OCI-M1 (cell line): ENCODE data around the gene PLCG1.
"Not testable (repeated sequence)": the region's sequence is repeated elsewhere in the genome, so short reads cannot be mapped to it uniquely, and the experiment has no call there.

Experiments
- DNase-seq: peaks from one replicate; lab custom pipeline; 2025; lab: John Stamatoyannopoulos, UW

PLCG1 gene

GRCh38 chr20:41124451-41125094, 12.8 kb upstream of the PLCG1 start:
- no peak for DNase-seq

GRCh38 chr20:41125530-41126457, 11.5 kb upstream of the PLCG1 start:
- no peak for DNase-seq

GRCh38 chr20:41126719-41127118, 10.6 kb upstream of the PLCG1 start:
- no peak for DNase-seq

- not testable (repeated sequence) for DNase-seq
These were observed 9.0 kb upstream of the PLCG1 start for GRCh38 chr20:41128317-41128716.

GRCh38 chr20:41131594-41132387, 5.6 kb upstream of the PLCG1 start:
- no peak for DNase-seq

- not testable (repeated sequence) for DNase-seq
These were observed 5.0 kb upstream of the PLCG1 start for GRCh38 chr20:41132388-41132775.

GRCh38 chr20:41133709-41134361, 3.5 kb upstream of the PLCG1 start:
- no peak for DNase-seq

GRCh38 chr20:41134362-41135186, 2.8 kb upstream of the PLCG1 start:
- DNase-seq: no peak

- peak; percentile 70 for DNase-seq
These were observed 2.0 kb upstream of the PLCG1 start for GRCh38 chr20:41135187-41135887.

- DNase-seq: no peak
These were observed 1.3 kb upstream of the PLCG1 start for GRCh38 chr20:41135888-41136679.

GRCh38 chr20:41137614-41138474, 501 bp downstream of the PLCG1 start:
- peak; percentile 78 for DNase-seq

- no peak for DNase-seq
These were observed 1.3 kb downstream of the PLCG1 start for GRCh38 chr20:41138475-41139226.

GRCh38 chr20:41139227-41140093, 2.1 kb downstream of the PLCG1 start:
- DNase-seq: no peak

GRCh38 chr20:41140226-41141133, 3.1 kb downstream of the PLCG1 start:
- DNase-seq: no peak

- DNase-seq: no peak
These were observed 3.9 kb downstream of the PLCG1 start for GRCh38 chr20:41141153-41141815.
